K562 (cell line): Measurements from ENCODE around the gene NBEA. TPM values are rescaled to one million over a fixed set of nuclear protein-coding genes. Genes with fewer than 3 reads are reported as not detected.

Source experiments
- ATAC-seq: fragments of 200-7000 bp; cut with Tn5 transposase; 3 replicates; pipeline ENCODE4 v1.9.1; 2020; ENCODE audit warnings: moderate library complexity
- BruUV-seq: library from RNA; stranded (reverse); fragments of 400-500 nt; replicated peaks from 2 replicates; lab custom pipeline; 2021; lab: Mats Ljungman, UMichigan
- CTCF ChIA-PET: fragments of 300-600 bp; formaldehyde crosslinking; extraction: SDS; loops from one replicate; lab custom pipeline; 2021; ENCODE audit warnings: low intra/inter-chr PET ratio; lab: Yijun Ruan, JAX
- POLR2A ChIA-PET: fragments of 300-600, 350-650 bp; sonication (Branson Sonifier 250); formaldehyde crosslinking; extraction: SDS; loops from one replicate; lab custom pipeline; 2021; ENCODE audit warnings: antibody characterized with exemption, inconsistent platforms; lab: Yijun Ruan, JAX
- DNase-seq, 4 experiments: peaks; one replicate each; pipeline versions ENCODE4 v3.0.0 to v3.0.0-alpha.2; 2011 to 2018; ENCODE audit warnings: low spot score in 3 of 4, mixed read lengths in 3 of 4; ENCODE audit errors: extremely low read depth in 1 of 4
- FAIRE-seq: peaks from 2 replicates; lab custom pipeline; 2011; peaks lifted over from hg19 to GRCh38; lab: Jason Lieb, UNC
- H2AFZ ChIP-seq: 2 replicates; pipeline ENCODE4 v1.6.0; 2011; ENCODE audit warnings: low read depth, low read length, control low read depth, inconsistent platforms
- H3K27ac ChIP-seq: fragments of 200-600 bp; 3 replicates; pipeline ENCODE4 v1.8.0; 2011; ENCODE audit warnings: low read depth, mild to moderate bottlenecking, control low read depth, inconsistent platforms, low read length, moderate library complexity, mixed read lengths; ENCODE audit errors: extremely low read depth
- H3K27me3 ChIP-seq, 2 experiments: fragments of 300-600 bp in 1 of 2; 2 replicates in 1 of 2; 3 replicates in 1 of 2; pipeline versions ENCODE4 v1.6.0 to v1.8.0; 2011; ENCODE audit warnings: inconsistent platforms in 2 of 2, low read length in 2 of 2, mild to moderate bottlenecking in 1 of 2, mixed read lengths in 1 of 2, moderate library complexity in 1 of 2; ENCODE audit not compliant: control insufficient read depth in 2 of 2, insufficient read depth in 2 of 2
- H3K36me3 ChIP-seq: fragments of 300-600 bp; 3 replicates; pipeline ENCODE4 v1.8.0; 2011; ENCODE audit warnings: mild to moderate bottlenecking, low read length, inconsistent platforms; ENCODE audit not compliant: control insufficient read depth, insufficient read depth
- H3K4me1 ChIP-seq, 2 experiments: fragments of 200-600 bp in 1 of 2; replicated peaks in 1 of 2; 2 replicates in 1 of 2; 3 replicates in 1 of 2; pipeline versions ENCODE4 v1.5.1 to v1.8.0; 2011; ENCODE audit warnings: inconsistent platforms in 2 of 2, low read length in 2 of 2, mild to moderate bottlenecking in 1 of 2, mixed read lengths in 1 of 2, moderate library complexity in 1 of 2; ENCODE audit not compliant: control insufficient read depth in 2 of 2, insufficient read depth in 2 of 2
- H3K4me2 ChIP-seq: 2 replicates; pipeline ENCODE4 v1.6.1; 2011; ENCODE audit warnings: low read length, control low read depth, inconsistent platforms, mixed read lengths; ENCODE audit not compliant: insufficient read depth
- H3K4me3 ChIP-seq: fragments of 200-600 bp; sonication (generic), shearing (Covaris generic); 2 replicates; pipeline ENCODE4 v1.5.1; 2016; ENCODE audit warnings: control low read depth, inconsistent platforms
- H3K79me2 ChIP-seq: fragments of 200-600 bp; 3 replicates; pipeline ENCODE4 v1.8.0; 2011; ENCODE audit warnings: low read length, inconsistent platforms; ENCODE audit not compliant: control insufficient read depth, insufficient read depth
- H3K9ac ChIP-seq, 2 experiments: 2 replicates each; pipeline versions ENCODE4 v1.6.0 to v1.6.1; 2011; ENCODE audit warnings: low read depth in 2 of 2, low read length in 2 of 2, control low read depth in 1 of 2, inconsistent platforms in 1 of 2, mild to moderate bottlenecking in 1 of 2, mixed read lengths in 1 of 2; ENCODE audit not compliant: insufficient read depth in 1 of 2
- H3K9me1 ChIP-seq: one replicate; pipeline ENCODE4 v1.6.0; 2011; ENCODE audit warnings: inconsistent platforms, mild to moderate bottlenecking, low read length, moderate library complexity; ENCODE audit not compliant: control insufficient read depth, insufficient read depth
- H3K9me3 ChIP-seq: replicated peaks from 2 replicates; pipeline ENCODE4 v1.5.1; 2011; ENCODE audit warnings: low read depth, low read length, inconsistent platforms; ENCODE audit not compliant: control insufficient read depth, insufficient read depth
- H4K20me1 ChIP-seq: replicated peaks from 2 replicates; pipeline ENCODE4 v1.6.1; 2011; ENCODE audit warnings: low read length, inconsistent platforms, mixed read lengths; ENCODE audit not compliant: control insufficient read depth, insufficient read depth
- CCAR2 ChIP-seq: fragments of 200-400 bp; formaldehyde crosslinking; IDR thresholded peaks from 2 replicates; pipeline ENCODE4 v1.6.1; 2017; ENCODE audit warnings: mild to moderate bottlenecking, low read depth, low read length
- DNMT1 ChIP-seq: fragments of 450-650 bp; IDR thresholded peaks from 2 replicates; pipeline ENCODE4 v1.6.1; 2016; ENCODE audit warnings: antibody characterized with exemption, mild to moderate bottlenecking
- HNRNPL ChIP-seq: fragments of 200-400 bp; formaldehyde crosslinking; IDR thresholded peaks from 2 replicates; pipeline ENCODE4 v1.6.1; 2017; ENCODE audit warnings: low read depth, mild to moderate bottlenecking, low read length
- MAFG ChIP-seq: fragments of 450-650 bp; conservative IDR thresholded peaks from 2 replicates; pipeline ENCODE4 v1.6.1; 2016; ENCODE audit warnings: missing genetic modification characterization, missing compliant biosample characterization
- SAP30 ChIP-seq: fragments of 200-600 bp; sonication (generic); IDR thresholded peaks from 2 replicates; pipeline ENCODE4 v1.6.1; 2012; ENCODE audit warnings: borderline replicate concordance, low read depth, mild to moderate bottlenecking, moderate library complexity, low read length, control low read depth, inconsistent platforms; ENCODE audit not compliant: insufficient read depth, poor library complexity, severe bottlenecking
- SOX6 ChIP-seq: fragments of 450-650 bp; IDR thresholded peaks from 2 replicates; pipeline ENCODE4 v1.6.1; 2014; ENCODE audit warnings: mild to moderate bottlenecking
- STAG1 ChIP-seq: sonication (generic); formaldehyde crosslinking; IDR thresholded peaks from 2 replicates; pipeline ENCODE4 v1.5.0; 2020; ENCODE audit warnings: missing genetic modification reagents, borderline replicate concordance
- TCFL5 ChIP-seq: fragments of 250-450 bp; sonication (Bioruptor Pico); conservative IDR thresholded peaks from 2 replicates; pipeline ENCODE4 v1.6.1; 2021; ENCODE audit warnings: mild to moderate bottlenecking, moderate library complexity, matching md5 sums
- TEAD1 ChIP-seq, 2 experiments: fragments of 450-650 bp in 1 of 2; sonication (generic) in 1 of 2; formaldehyde crosslinking; IDR thresholded peaks; 2 replicates each; pipeline versions ENCODE4 v1.4.0 to v1.8.0; 2020 to 2022; ENCODE audit warnings: mild to moderate bottlenecking in 2 of 2, missing genetic modification reagents in 1 of 2
- USF2 ChIP-seq: sonication (generic); formaldehyde crosslinking; IDR thresholded peaks from 2 replicates; pipeline ENCODE4 v1.5.0; 2020; ENCODE audit warnings: missing genetic modification reagents
- ZNF23 ChIP-seq: fragments of 250-450 bp; sonication (Bioruptor Pico); IDR thresholded peaks from 2 replicates; pipeline ENCODE4 v1.4.0; 2020; ENCODE audit warnings: mild to moderate bottlenecking
- WGBS: fragments of 100-300 bp; shearing (Covaris generic); methylation state at CpG from one replicate; pipeline ENCODE4 v1.1.6; 2016; ENCODE audit warnings: low coverage, mixed read lengths; ENCODE audit not compliant: insufficient coverage; ENCODE audit errors: missing lambda C conversion rate; 5-methylcytosine and 5-hydroxymethylcytosine counted together
- in situ Hi-C: fragments of 300-500 bp; cut with MboI; formaldehyde crosslinking; loops from 4 replicates; pipeline ENCODE4 v1.15.0; 2018; ENCODE audit warnings: inconsistent platforms, mixed read lengths
- intact Hi-C: fragments of 100-400 bp; cut with micrococcal nuclease; formaldehyde crosslinking; loops from 2 replicates; pipeline ENCODE4 v1.14.2; 2022
- polyA plus RNA-seq, 8 experiments: library from polyadenylated mRNA; depleted of rRNA in 4 of 8; stranded (reverse) in 5 of 8; unstranded in 3 of 8; fragments of >200 nt; fragmentation: Nextera tagmentation in 2 of 8; fragmentation: Illumina TruSeq in 1 of 8; extraction: Ambion mirVana in 2 of 8; extraction: Trizol in 1 of 8; gene quantifications; 2 replicates each; pipeline versions ENCODE4 v1.2.1 to v1.2.3, GENCODE V29; 2011 to 2014; ENCODE audit warnings: inconsistent platforms in 1 of 8, missing spikeins in 1 of 8
- total RNA-seq, 7 experiments: library from RNA; depleted of rRNA in 6 of 7; stranded (reverse); fragments of >200 nt in 6 of 7; fragmentation: Illumina TruSeq in 2 of 7; extraction: Trizol in 2 of 7; gene quantifications; 2 replicates each; pipeline versions ENCODE4 v1.2.1 to v1.2.3, GENCODE V29; 2011 to 2021; ENCODE audit warnings: low replicate concordance in 1 of 7
- TF ChIP-seq, protein P1 (sequence below): fragments of 450-650 bp; formaldehyde crosslinking; IDR thresholded peaks from 2 replicates; pipeline ENCODE4 v1.4.0; 2020; ENCODE audit warnings: mild to moderate bottlenecking, moderate library complexity
- TF ChIP-seq, protein P2 (sequence below): fragments of 450-650 bp; IDR thresholded peaks from 2 replicates; pipeline ENCODE4 v1.6.1; 2016; ENCODE audit warnings: antibody characterized with exemption

The NBEA gene
- total and polyA plus RNA-seq, 9 of the 15 experiments (the other 6 are each of a cell fraction or from before 2014, with no cell fraction given): 0.03 to 0.94 (median 0.05) TPM; not detected in 2

- no peaks in the 10 kb centered on the region for H3K36me3 ChIP-seq
- H3K9me1 ChIP-seq: no peaks in the 10 kb centered on the region
- BruUV-seq: no TSS peak
- POLR2A ChIA-PET: no interaction called here
- H3K4me2 ChIP-seq: no peak overlapping the region
- no peaks in the 10 kb centered on the region for H3K27me3 ChIP-seq
- no peak overlapping the region for H2AFZ ChIP-seq
- H3K4me1 ChIP-seq: no peaks in the 10 kb centered on the region
- no peak for DNase-seq
- FAIRE-seq: no peak
- CTCF ChIA-PET: no interaction called here
- H3K9me3 ChIP-seq: no peaks in the 10 kb centered on the region
- intact Hi-C loops: no loop called here
- 0% methylated on average over 4 of the region's 5 CpGs for WGBS
- H3K4me3 ChIP-seq: no peak overlapping the region
- in situ Hi-C loops: no loop called here
- no peak for ATAC-seq
- TF ChIP-seq SAP30 (no peak), TCFL5 (CRISPR knock-in tag) (no peak), USF2 (CRISPR knock-in tag) (no peak), STAG1 (CRISPR knock-in tag) (no peak), SOX6 (no peak), MAFG (tag) (no peak), ZNF23 (CRISPR knock-in tag) (no peak), TEAD1 (CRISPR knock-in tag; IDR thresholded peaks at IDR 0.05) (no peak), DNMT1 (no peak), HNRNPL (no peak), CCAR2 (no peak)
- TF ChIP-seq, protein P1, sequence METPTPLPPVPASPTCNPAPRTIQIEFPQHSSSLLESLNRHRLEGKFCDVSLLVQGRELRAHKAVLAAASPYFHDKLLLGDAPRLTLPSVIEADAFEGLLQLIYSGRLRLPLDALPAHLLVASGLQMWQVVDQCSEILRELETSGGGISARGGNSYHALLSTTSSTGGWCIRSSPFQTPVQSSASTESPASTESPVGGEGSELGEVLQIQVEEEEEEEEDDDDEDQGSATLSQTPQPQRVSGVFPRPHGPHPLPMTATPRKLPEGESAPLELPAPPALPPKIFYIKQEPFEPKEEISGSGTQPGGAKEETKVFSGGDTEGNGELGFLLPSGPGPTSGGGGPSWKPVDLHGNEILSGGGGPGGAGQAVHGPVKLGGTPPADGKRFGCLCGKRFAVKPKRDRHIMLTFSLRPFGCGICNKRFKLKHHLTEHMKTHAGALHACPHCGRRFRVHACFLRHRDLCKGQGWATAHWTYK (CRISPR knock-in tag): no peak
- TF ChIP-seq, protein P2, sequence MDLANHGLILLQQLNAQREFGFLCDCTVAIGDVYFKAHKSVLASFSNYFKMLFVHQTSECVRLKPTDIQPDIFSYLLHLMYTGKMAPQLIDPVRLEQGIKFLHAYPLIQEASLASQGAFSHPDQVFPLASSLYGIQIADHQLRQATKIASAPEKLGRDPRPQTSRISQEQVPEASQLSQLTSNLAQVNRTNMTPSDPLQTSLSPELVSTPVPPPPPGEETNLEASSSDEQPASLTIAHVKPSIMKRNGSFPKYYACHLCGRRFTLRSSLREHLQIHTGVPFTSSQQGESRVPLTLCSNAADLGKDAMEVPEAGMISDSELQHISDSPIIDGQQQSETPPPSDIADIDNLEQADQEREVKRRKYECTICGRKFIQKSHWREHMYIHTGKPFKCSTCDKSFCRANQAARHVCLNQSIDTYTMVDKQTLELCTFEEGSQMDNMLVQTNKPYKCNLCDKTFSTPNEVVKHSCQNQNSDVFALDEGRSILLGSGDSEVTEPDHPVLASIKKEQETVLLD: no peak
- H4K20me1 ChIP-seq: no peaks in the 10 kb centered on the region
- no peak overlapping the region for H3K27ac ChIP-seq
- H3K79me2 ChIP-seq: no peaks in the 10 kb centered on the region
- H3K9ac ChIP-seq: no peak overlapping the region
Measured at GRCh38 chr13:35684432-35684831, 742.4 kb downstream of the NBEA start.
